ENCODE data around the gene EPB41L2.

The EPB41L2 gene

DNA sequence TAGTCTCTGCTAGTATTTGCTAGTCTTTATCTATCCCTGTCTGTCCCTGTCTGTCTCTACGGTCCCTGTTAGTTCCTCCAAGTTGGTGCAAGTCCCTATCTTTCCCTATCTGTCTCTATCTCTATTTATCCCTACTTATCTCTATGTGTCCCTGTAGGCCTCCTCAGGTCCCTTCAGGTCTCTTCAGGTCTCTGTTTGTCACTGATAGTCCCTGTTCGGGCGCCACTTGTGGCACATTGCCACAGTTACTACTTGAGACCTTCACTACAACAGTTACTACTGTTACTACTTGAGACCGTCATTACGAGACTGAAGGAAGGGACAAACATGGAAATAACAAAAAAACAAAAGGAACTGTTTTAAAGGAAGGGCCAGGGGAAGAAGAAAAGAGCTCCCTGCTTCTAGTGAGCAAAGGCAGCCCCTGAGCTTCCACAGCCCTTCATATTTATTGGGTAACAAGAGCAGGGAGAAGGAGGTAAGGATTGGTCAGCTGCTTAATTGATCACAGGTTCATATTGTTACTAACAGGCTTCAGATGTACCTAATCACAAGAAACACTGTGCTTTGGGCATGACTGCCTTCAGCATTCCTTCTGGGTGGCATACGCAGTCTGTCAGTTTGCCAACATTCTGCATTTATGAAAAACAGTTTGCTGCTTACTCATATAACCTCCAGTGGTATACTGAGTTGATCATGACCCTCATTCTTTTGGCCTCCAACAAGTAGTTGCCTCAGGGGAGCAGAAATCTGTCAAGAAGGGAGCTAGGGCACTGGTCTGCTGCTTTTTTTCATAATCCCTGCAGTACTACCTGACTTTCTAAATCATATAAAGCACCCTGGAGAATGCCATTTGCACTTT, 8.4 kb downstream of the EPB41L2 start:
- TF ChIP-seq, protein P1, sequence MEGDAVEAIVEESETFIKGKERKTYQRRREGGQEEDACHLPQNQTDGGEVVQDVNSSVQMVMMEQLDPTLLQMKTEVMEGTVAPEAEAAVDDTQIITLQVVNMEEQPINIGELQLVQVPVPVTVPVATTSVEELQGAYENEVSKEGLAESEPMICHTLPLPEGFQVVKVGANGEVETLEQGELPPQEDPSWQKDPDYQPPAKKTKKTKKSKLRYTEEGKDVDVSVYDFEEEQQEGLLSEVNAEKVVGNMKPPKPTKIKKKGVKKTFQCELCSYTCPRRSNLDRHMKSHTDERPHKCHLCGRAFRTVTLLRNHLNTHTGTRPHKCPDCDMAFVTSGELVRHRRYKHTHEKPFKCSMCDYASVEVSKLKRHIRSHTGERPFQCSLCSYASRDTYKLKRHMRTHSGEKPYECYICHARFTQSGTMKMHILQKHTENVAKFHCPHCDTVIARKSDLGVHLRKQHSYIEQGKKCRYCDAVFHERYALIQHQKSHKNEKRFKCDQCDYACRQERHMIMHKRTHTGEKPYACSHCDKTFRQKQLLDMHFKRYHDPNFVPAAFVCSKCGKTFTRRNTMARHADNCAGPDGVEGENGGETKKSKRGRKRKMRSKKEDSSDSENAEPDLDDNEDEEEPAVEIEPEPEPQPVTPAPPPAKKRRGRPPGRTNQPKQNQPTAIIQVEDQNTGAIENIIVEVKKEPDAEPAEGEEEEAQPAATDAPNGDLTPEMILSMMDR (IDR thresholded peaks at IDR 0.05; ENCODE audit: low read depth, low read length, missing control alignments): no peak
- no peak for DNase-seq (ENCODE audit: low read depth)
- H3K4me3 ChIP-seq (ENCODE audit: low read depth, low read length): no peak overlapping the region

DNA sequence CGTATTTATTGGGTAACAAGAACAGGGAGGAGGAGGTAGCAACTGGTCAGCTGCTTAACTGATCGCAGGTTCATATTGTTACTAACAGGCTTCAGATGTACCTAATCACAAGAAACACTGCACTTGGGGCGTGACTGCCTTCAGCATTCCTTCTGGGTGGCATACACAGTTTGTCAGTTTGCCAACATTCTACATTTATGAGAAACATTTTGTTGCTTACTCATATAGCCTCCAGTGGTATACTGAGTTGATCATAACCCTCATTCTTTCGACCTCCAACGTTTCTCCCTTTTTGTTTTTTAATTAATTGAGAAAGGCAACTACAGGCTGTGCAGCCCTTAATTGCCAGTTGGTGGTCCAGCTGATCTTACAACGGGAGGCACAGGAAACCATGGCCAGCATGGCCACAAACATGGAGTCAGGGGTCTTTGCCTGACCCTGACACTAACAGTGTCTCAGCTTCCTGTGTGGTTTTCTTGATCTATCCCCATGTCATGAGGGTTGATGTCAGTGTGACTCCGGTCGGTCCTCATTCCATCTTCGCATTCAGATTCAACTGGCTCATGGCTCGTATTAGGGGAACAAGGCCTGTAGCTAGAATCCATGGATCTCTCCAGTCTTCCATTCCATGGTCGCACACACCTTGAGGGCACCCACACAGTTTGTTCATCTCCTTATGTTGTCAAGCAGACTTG, 9.4 kb downstream of the EPB41L2 start:
- H3K4me3 ChIP-seq (ENCODE audit: low read depth, low read length): no peak overlapping the region
- DNase-seq (ENCODE audit: low read depth): no peak
- TF ChIP-seq, protein P1 (IDR thresholded peaks at IDR 0.05; ENCODE audit: low read depth, low read length, missing control alignments): no peak

GRCh38 chr6:131052181-131052580, 10.9 kb downstream of the EPB41L2 start:
- no peak for DNase-seq (ENCODE audit: low read depth)
- TF ChIP-seq, protein P1 (IDR thresholded peaks at IDR 0.05; ENCODE audit: low read depth, low read length, missing control alignments): no peak
- no peak overlapping the region for H3K4me3 ChIP-seq (ENCODE audit: low read depth, low read length)

- TF ChIP-seq, protein P1 (IDR thresholded peaks at IDR 0.05; ENCODE audit: low read depth, low read length, missing control alignments): no peak
- H3K4me3 ChIP-seq (ENCODE audit: low read depth, low read length): no peak overlapping the region
- no peak for DNase-seq (ENCODE audit: low read depth)
Observed at GRCh38 chr6:131051341-131051740, 11.7 kb downstream of the EPB41L2 start.

DNA sequence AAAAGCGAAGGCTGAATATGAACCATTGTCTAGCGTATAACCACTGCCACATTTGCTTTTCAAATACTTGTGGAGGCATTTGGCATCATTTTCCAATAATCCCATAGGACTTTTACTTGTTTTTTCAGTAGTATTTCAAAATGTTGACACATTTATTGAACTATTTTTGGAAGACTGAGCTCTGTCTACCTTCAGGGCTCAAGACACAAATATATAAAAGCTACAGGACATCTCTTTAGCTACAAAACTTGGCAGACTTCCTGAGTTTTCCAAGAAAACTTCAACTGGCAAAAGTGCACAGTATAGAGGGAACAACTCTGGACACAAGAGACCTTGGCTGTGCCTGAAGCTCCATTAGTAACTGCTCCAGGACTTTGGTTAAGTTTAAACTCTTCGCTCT, 13.4 kb downstream of the EPB41L2 start:
- TF ChIP-seq, protein P1 (IDR thresholded peaks at IDR 0.05; ENCODE audit: low read depth, low read length, missing control alignments): no peak
- DNase-seq (ENCODE audit: low read depth): no peak
- no peak overlapping the region for H3K4me3 ChIP-seq (ENCODE audit: low read depth, low read length)

- TF ChIP-seq, protein P1 (IDR thresholded peaks at IDR 0.05; ENCODE audit: low read depth, low read length, missing control alignments): no peak
- H3K4me3 ChIP-seq (ENCODE audit: low read depth, low read length): no peak overlapping the region
- no peak for DNase-seq (ENCODE audit: low read depth)
Observed at GRCh38 chr6:131048933-131049515, 14.0 kb downstream of the EPB41L2 start.
